HepG2 (cell line): ENCODE measurements around the gene EGLN2. TPM values are rescaled to one million over a fixed set of nuclear protein-coding genes. Genes with fewer than 3 reads are reported as not detected.

Source experiments
- HMGXB4 ChIP-seq, 2 experiments: sonication (generic) in 1 of 2; formaldehyde crosslinking in 1 of 2; IDR thresholded peaks; 2 replicates each; pipeline versions ENCODE4 v1.4.0 to v1.6.1; 2018 to 2020; ENCODE audit warnings: missing genetic modification reagents in 2 of 2, borderline replicate concordance in 1 of 2, low read depth in 1 of 2, mild to moderate bottlenecking in 1 of 2, missing biosample characterization in 1 of 2
- KDM6A ChIP-seq: IDR thresholded peaks from 2 replicates; pipeline ENCODE4 v1.6.1; 2016; ENCODE audit warnings: low read depth
- NAIF1 ChIP-seq: sonication (generic); formaldehyde crosslinking; IDR thresholded peaks from 2 replicates; pipeline ENCODE4 v1.5.0; 2020; ENCODE audit warnings: mild to moderate bottlenecking, missing genetic modification reagents, borderline replicate concordance
- SETDB1 ChIP-seq: sonication (generic); formaldehyde crosslinking; IDR thresholded peaks from 2 replicates; pipeline ENCODE4 v1.5.1; 2020; ENCODE audit warnings: missing genetic modification reagents, mild to moderate bottlenecking, borderline replicate concordance
- SNAI1 ChIP-seq: sonication (generic); formaldehyde crosslinking; IDR thresholded peaks from 2 replicates; pipeline ENCODE4 v1.5.0; 2020; ENCODE audit warnings: mild to moderate bottlenecking, missing genetic modification reagents, borderline replicate concordance
- SPEN ChIP-seq: sonication (generic); formaldehyde crosslinking; IDR thresholded peaks from 2 replicates; pipeline ENCODE4 v1.5.1; 2020; ENCODE audit warnings: low read depth, mild to moderate bottlenecking, missing genetic modification reagents
- THYN1 ChIP-seq: sonication (generic); formaldehyde crosslinking; IDR thresholded peaks from 2 replicates; pipeline ENCODE4 v1.8.1; 2023; ENCODE audit warnings: low read depth, mild to moderate bottlenecking, moderate library complexity, missing genetic modification reagents, borderline replicate concordance
- ZBTB38 ChIP-seq: sonication (generic); formaldehyde crosslinking; IDR thresholded peaks from 2 replicates; pipeline ENCODE4 v1.5.1; 2020; ENCODE audit warnings: mild to moderate bottlenecking, missing genetic modification reagents
- ZNF121 ChIP-seq: sonication (generic); formaldehyde crosslinking; IDR thresholded peaks from 2 replicates; pipeline ENCODE4 v1.5.0; 2020; ENCODE audit warnings: mild to moderate bottlenecking, missing genetic modification reagents
- ZNF354B ChIP-seq: sonication (generic); formaldehyde crosslinking; IDR thresholded peaks from 2 replicates; pipeline ENCODE4 v1.8.0; 2022; ENCODE audit warnings: mild to moderate bottlenecking, missing genetic modification reagents
- ZNF407 ChIP-seq: sonication (generic); formaldehyde crosslinking; IDR thresholded peaks from one replicate; pipeline ENCODE4 v1.5.1; 2020; ENCODE audit warnings: mild to moderate bottlenecking, missing genetic modification reagents; ENCODE audit errors: not compliant biosample characterization
- polyA plus RNA-seq, 8 experiments: library from polyadenylated mRNA; depleted of rRNA in 3 of 8; stranded (reverse) in 7 of 8; unstranded in 1 of 8; fragments of >200 nt; fragmentation: Illumina TruSeq in 4 of 8; extraction: Trizol in 4 of 8; gene quantifications; 2 replicates each; pipeline versions ENCODE4 v1.2.1 to v1.2.3, GENCODE V29; 2011 to 2016; ENCODE audit warnings: low read depth in 4 of 8, missing spikeins in 1 of 8, mixed read lengths in 1 of 8; ENCODE audit not compliant: insufficient read depth in 1 of 8
- total RNA-seq, 5 experiments: library from RNA; depleted of rRNA; stranded (reverse); fragments of >200 nt; fragmentation: Illumina TruSeq; extraction: Trizol; gene quantifications; 2 replicates each; pipeline ENCODE4 v1.2.3, GENCODE V29; 2016; ENCODE audit warnings: low read depth in 1 of 5
- TF ChIP-seq, protein P1 (sequence below): sonication (generic); formaldehyde crosslinking; IDR thresholded peaks from 2 replicates; pipeline ENCODE4 v1.8.1; 2023; ENCODE audit warnings: mild to moderate bottlenecking, missing genetic modification reagents, borderline replicate concordance
- TF ChIP-seq, protein P2 (sequence below): sonication (generic); formaldehyde crosslinking; IDR thresholded peaks from 2 replicates; pipeline ENCODE4 v1.5.0; 2020; ENCODE audit warnings: missing genetic modification reagents

Gene EGLN2
- total and polyA plus RNA-seq, 2 of the 13 experiments (the other 11 are each of a cell fraction or from before 2014, with no cell fraction given) = 16.5 to 40.8 TPM

DNA sequence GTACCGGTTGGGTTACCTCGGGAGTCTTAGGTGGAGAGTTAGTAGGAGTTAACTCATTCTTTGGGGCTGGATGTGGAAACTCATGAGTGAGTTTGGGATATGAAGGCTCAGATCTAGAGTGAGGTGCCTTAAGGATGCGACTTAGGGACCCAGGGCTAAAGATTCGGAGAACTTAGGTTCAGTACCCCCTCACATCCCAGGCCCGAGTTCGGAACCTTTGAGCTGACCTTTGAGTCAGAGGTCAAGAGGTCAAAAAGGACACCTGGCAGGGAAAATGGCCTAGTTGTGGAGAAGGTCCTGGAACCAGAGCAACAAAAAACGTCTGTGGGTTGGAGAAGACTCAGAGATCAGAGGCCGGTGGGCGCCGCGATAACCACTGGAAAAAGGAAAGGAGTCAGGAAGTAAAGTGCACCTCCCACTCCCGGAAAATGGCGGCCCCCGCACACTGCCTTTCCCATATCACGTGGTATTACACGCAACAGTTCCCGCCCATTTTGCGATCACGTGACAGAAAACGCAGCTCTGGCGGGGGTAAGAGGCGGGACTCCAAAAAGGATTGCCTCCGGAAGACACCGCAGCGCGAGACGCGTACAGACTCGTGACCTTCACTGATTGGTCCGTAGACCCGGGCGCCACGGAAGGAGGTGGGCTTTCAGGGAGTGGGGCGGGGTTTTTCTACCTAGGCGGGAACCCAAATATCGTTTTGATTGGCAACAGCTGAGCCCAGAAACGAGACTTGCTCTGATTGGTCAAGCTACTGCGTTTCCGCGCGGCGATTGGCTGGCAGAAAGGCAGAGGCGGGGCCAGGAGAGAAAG is 48.7 kb upstream of the EGLN2 start, which contains the start of gene ACTMAP (continued):
- TF ChIP-seq, protein P1, sequence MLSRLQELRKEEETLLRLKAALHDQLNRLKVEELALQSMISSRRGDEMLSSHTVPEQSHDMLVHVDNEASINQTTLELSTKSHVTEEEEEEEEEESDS (CRISPR knock-in tag) = no peak
- TF ChIP-seq KDM6A (CRISPR knock-in tag) (no peak), ZNF354B (no peak), SETDB1 (CRISPR knock-in tag) (no peak), ZNF407 (CRISPR knock-in tag) (no peak), THYN1 (no peak), ZNF121 (CRISPR knock-in tag) (no peak), SPEN (CRISPR knock-in tag) (no peak; the same call in none of the 2 replicates), ZBTB38 (CRISPR knock-in tag) (no peak), NAIF1 (CRISPR knock-in tag) (no peak), SNAI1 (no peak), HMGXB4 (CRISPR knock-in tag; IDR thresholded peaks at IDR 0.05; ENCODE audit: borderline replicate concordance in 1 of 2, low read depth in 1 of 2) (peak in 1 of 2 experiments; percentile 54; a peak in 1 of 4 replicates)
- TF ChIP-seq, protein P2, sequence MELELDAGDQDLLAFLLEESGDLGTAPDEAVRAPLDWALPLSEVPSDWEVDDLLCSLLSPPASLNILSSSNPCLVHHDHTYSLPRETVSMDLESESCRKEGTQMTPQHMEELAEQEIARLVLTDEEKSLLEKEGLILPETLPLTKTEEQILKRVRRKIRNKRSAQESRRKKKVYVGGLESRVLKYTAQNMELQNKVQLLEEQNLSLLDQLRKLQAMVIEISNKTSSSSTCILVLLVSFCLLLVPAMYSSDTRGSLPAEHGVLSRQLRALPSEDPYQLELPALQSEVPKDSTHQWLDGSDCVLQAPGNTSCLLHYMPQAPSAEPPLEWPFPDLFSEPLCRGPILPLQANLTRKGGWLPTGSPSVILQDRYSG = no peak
